Erythroblast (primary cell): Measurements from ENCODE around the gene GNG10.
"Not testable (repeated sequence)": the region's sequence is repeated elsewhere in the genome, so short reads cannot be mapped to it uniquely, and the experiment has no call there.

Source experiments
- DNase-seq, 2 experiments: peaks; one replicate each; lab custom pipeline; 2025; lab: John Stamatoyannopoulos, UW
- GATA1 ChIP-seq: IDR thresholded peaks from 2 replicates; pipeline ENCODE4 v1.6.1; 2011; ENCODE audit warnings: low read depth, mild to moderate bottlenecking, control low read depth, low read length, moderate library complexity
- POLR2A ChIP-seq: IDR thresholded peaks from 2 replicates; pipeline ENCODE4 v1.6.1; 2011; ENCODE audit warnings: mild to moderate bottlenecking, low read length

Gene GNG10

GRCh38 chr9:111661150-111661801 is at the start of gene GNG10:
Gene GNG10 (plus strand): TSS chr9:111661605. CDS start chr9:111661635, 30 bp downstream.
- TF ChIP-seq GATA1: no peak
- no peak for TF ChIP-seq POLR2A
- peak; percentile 73 to 81 for DNase-seq

GRCh38 chr9:111613436-111614040 is 47.9 kb upstream of the GNG10 start:
- no peak for DNase-seq
- TF ChIP-seq POLR2A: no peak
- no peak for TF ChIP-seq GATA1

- no peak for TF ChIP-seq GATA1
- no peak for TF ChIP-seq POLR2A
- DNase-seq: no peak
Observed at GRCh38 chr9:111615928-111616327, 45.5 kb upstream of the GNG10 start.

GRCh38 chr9:111617349-111617748 is 44.1 kb upstream of the GNG10 start:
- DNase-seq: not testable (repeated sequence)

GRCh38 chr9:111621895-111622480 is 39.4 kb upstream of the GNG10 start:
- peak; percentile 21 to 48 for DNase-seq
- TF ChIP-seq GATA1 (no peak), POLR2A (no peak)

- TF ChIP-seq GATA1: no peak
- TF ChIP-seq POLR2A: no peak
- no peak for DNase-seq
Observed at GRCh38 chr9:111622626-111623025, 38.8 kb upstream of the GNG10 start.

- no peak for TF ChIP-seq GATA1
- DNase-seq: no peak
Observed at GRCh38 chr9:111627260-111627963, 34.0 kb upstream of the GNG10 start.

- DNase-seq: no peak
- TF ChIP-seq POLR2A (no peak), GATA1 (no peak)
Observed at GRCh38 chr9:111628411-111628810, 33.0 kb upstream of the GNG10 start.

- TF ChIP-seq POLR2A: no peak
- TF ChIP-seq GATA1: no peak
- DNase-seq: no peak
Observed at GRCh38 chr9:111630182-111630963, 31.0 kb upstream of the GNG10 start.

- TF ChIP-seq POLR2A: no peak
- TF ChIP-seq GATA1: no peak
- DNase-seq: no peak
Observed at GRCh38 chr9:111630964-111631213, 30.5 kb upstream of the GNG10 start.

GRCh38 chr9:111631214-111631971 is 30.0 kb upstream of the GNG10 start, which contains the start of gene DNAJC25:
Gene DNAJC25 (plus strand): TSS chr9:111631334. CDS start chr9:111631408, 74 bp downstream.
- peak; percentile 99 for TF ChIP-seq POLR2A
- TF ChIP-seq GATA1: no peak

GRCh38 chr9:111632060-111632459 is 29.3 kb upstream of the GNG10 start:
- TF ChIP-seq POLR2A (no peak), GATA1 (no peak)
- DNase-seq: peak; percentile 43 to 57

More at GRCh38 chr9:111631214-111631971, 30.0 kb upstream of the GNG10 start, which contains the start of gene DNAJC25:
- DNase-seq: peak; percentile 98 to 99

- no peak for TF ChIP-seq GATA1
- no peak for DNase-seq
Observed at GRCh38 chr9:111632695-111633388, 28.6 kb upstream of the GNG10 start.
